HG02938 (cell line): ENCODE data around the gene HBB.
"Not testable (repeated sequence)": the region's sequence is repeated elsewhere in the genome, so short reads cannot be mapped to it uniquely, and the experiment has no call there.

ENCODE experiments used
- ATAC-seq: cut with Tn5 transposase; IDR thresholded peaks from one replicate; pipeline ENCODE4 v1.9.1; 2021; ENCODE audit warnings: mild to moderate bottlenecking, moderate library complexity; ENCODE audit not compliant: unreplicated experiment

The HBB gene

GRCh38 chr11:5226732-5227310 lies at the start of gene HBB:
TSS of gene HBB (minus strand) at chr11:5227071. CDS start at chr11:5227021, 50 bp downstream.
- no peak for ATAC-seq

GRCh38 chr11:5275369-5276110 lies 48.7 kb upstream of the HBB start:
- ATAC-seq: no peak

GRCh38 chr11:5274395-5274794 lies 47.5 kb upstream of the HBB start:
- no peak for ATAC-seq

- ATAC-seq: no peak
These were observed 45.6 kb upstream of the HBB start for GRCh38 chr11:5272395-5273017.

- no peak for ATAC-seq
These were observed 42.9 kb upstream of the HBB start, which contains the start of gene HBE1 for GRCh38 chr11:5269715-5270147. TSS of gene HBE1 (minus strand) at chr11:5269945. CDS start at chr11:5269890, 55 bp downstream.

GRCh38 chr11:5267033-5267563 lies 40.2 kb upstream of the HBB start:
- ATAC-seq: no peak

GRCh38 chr11:5266609-5267008 lies 39.7 kb upstream of the HBB start:
- no peak for ATAC-seq

GRCh38 chr11:5265832-5266231 lies 39.0 kb upstream of the HBB start:
- no peak for ATAC-seq

- no peak for ATAC-seq
These were observed 31.8 kb upstream of the HBB start for GRCh38 chr11:5258543-5259262.

- ATAC-seq: no peak
These were observed 30.4 kb upstream of the HBB start for GRCh38 chr11:5257296-5257695.

GRCh38 chr11:5254646-5255413 lies 28.0 kb upstream of the HBB start, which contains the start of gene HBG2:
TSS of gene HBG2 (minus strand) at chr11:5254781. CDS start at chr11:5254728, 53 bp downstream.
- ATAC-seq: not testable (repeated sequence)

- ATAC-seq: not testable (repeated sequence)
These were observed 27.2 kb upstream of the HBB start for GRCh38 chr11:5254023-5254422.

- ATAC-seq: not testable (repeated sequence)
These were observed 26.6 kb upstream of the HBB start for GRCh38 chr11:5253440-5253839.

- no peak for ATAC-seq
These were observed 26.0 kb upstream of the HBB start for GRCh38 chr11:5252919-5253265.

GRCh38 chr11:5252192-5252918 lies 25.5 kb upstream of the HBB start:
- ATAC-seq: no peak

GRCh38 chr11:5251746-5252145 lies 24.9 kb upstream of the HBB start:
- ATAC-seq: no peak

GRCh38 chr11:5250543-5251204 lies 23.8 kb upstream of the HBB start:
- no peak for ATAC-seq

- not testable (repeated sequence) for ATAC-seq
These were observed 23.0 kb upstream of the HBB start, which contains the start of gene HBG1 for GRCh38 chr11:5249807-5250396. TSS of gene HBG1 (minus strand) at chr11:5249857. CDS start at chr11:5249804, 53 bp downstream.

- not testable (repeated sequence) for ATAC-seq
These were observed 21.6 kb upstream of the HBB start for GRCh38 chr11:5248498-5248897.
